Activated T-helper 2 cell treated with anti-CD3 and anti-CD28 coated beads, Interferon-gamma antibody, Interleukin-2, Interleukin-4, amounts not matched to agents 10 μg/mL and 5 μg/mL and 100 μg/mL, durations not matched to agents 14 hours and 24 hours and 36 hours (primary cell): ENCODE measurements around the gene B4GALT6. TPM values are rescaled to one million over a fixed set of nuclear protein-coding genes. Genes with fewer than 3 reads are reported as not detected.

Source experiments
- DNase-seq: peaks from one replicate; pipeline ENCODE4 v3.0.0; 2021; ENCODE audit warnings: low spot score
- H3K27ac Mint-ChIP-seq: one replicate; pipeline ENCODE4 v1.8.0; 2021; ENCODE audit warnings: mixed read lengths
- H3K27me3 Mint-ChIP-seq: one replicate; pipeline ENCODE4 v1.8.0; 2021; ENCODE audit warnings: low read depth, mixed read lengths
- H3K36me3 Mint-ChIP-seq: one replicate; pipeline ENCODE4 v1.8.0; 2021; ENCODE audit warnings: low read depth, mixed read lengths
- H3K4me1 Mint-ChIP-seq: one replicate; pipeline ENCODE4 v1.8.0; 2021; ENCODE audit warnings: low read depth, mixed read lengths
- H3K4me3 Mint-ChIP-seq: one replicate; pipeline ENCODE4 v1.8.0; 2021; ENCODE audit warnings: low read depth, mild to moderate bottlenecking, moderate library complexity, mixed read lengths
- H3K9me3 Mint-ChIP-seq: one replicate; pipeline ENCODE4 v1.8.0; 2021; ENCODE audit warnings: mixed read lengths
- intact Hi-C: fragments of 100-400 bp; cut with micrococcal nuclease; formaldehyde crosslinking; loops from one replicate; pipeline ENCODE4 v1.15.1; 2023
- total RNA-seq: library from RNA; stranded (reverse); gene quantifications from 2 replicates; pipeline ENCODE4 v1.2.3, GENCODE V29; 2022

Gene B4GALT6
- total RNA-seq, 1 donor from 2014 or later: 4.2 TPM

GRCh38 chr18:31634331-31634713, 50.1 kb downstream of the B4GALT6 start:
- Mint-ChIP-seq H3K4me1 (peaks cover 23% of the 10 kb centered on the region), H3K27ac (no peak overlapping the region), H3K36me3 (no peaks in the 10 kb centered on the region), H3K9me3 (peaks cover 3% of the 10 kb centered on the region), H3K4me3 (no peak overlapping the region), H3K27me3 (peaks cover 8% of the 10 kb centered on the region)
- intact Hi-C loops: loop anchor here (2.0 to 5.0 kb wide), 2 partner anchors 14 to 88 kb away; no protein-coding TSS in a partner anchor
- no peak for DNase-seq

- intact Hi-C loops: loop anchor here (2.0 to 5.0 kb wide), 2 partner anchors 15 to 89 kb away; no protein-coding TSS in a partner anchor
- H3K9me3 Mint-ChIP-seq: peaks cover 3% of the 10 kb centered on the region
- H3K27ac Mint-ChIP-seq: no peak overlapping the region
- H3K4me1 Mint-ChIP-seq: peaks cover 23% of the 10 kb centered on the region
- no peak overlapping the region for H3K4me3 Mint-ChIP-seq
- no peaks in the 10 kb centered on the region for H3K36me3 Mint-ChIP-seq
- peaks cover 6% of the 10 kb centered on the region for H3K27me3 Mint-ChIP-seq
- DNase-seq: no peak
These were observed 50.7 kb downstream of the B4GALT6 start for GRCh38 chr18:31633392-31634330.

- peaks cover 6% of the 10 kb centered on the region for H3K27me3 Mint-ChIP-seq
- no peak for DNase-seq
- intact Hi-C loops: loop anchor here (5.0 kb wide), 1 partner anchor 90 kb away; no protein-coding TSS in a partner anchor
- no peak overlapping the region for H3K27ac Mint-ChIP-seq
- no peak overlapping the region for H3K4me3 Mint-ChIP-seq
- H3K9me3 Mint-ChIP-seq: peaks cover 3% of the 10 kb centered on the region
- no peaks in the 10 kb centered on the region for H3K36me3 Mint-ChIP-seq
- peaks cover 23% of the 10 kb centered on the region for H3K4me1 Mint-ChIP-seq
These were observed 52.0 kb downstream of the B4GALT6 start for GRCh38 chr18:31632356-31632755.

GRCh38 chr18:31631526-31631925, 52.9 kb downstream of the B4GALT6 start:
- no peak overlapping the region for H3K27ac Mint-ChIP-seq
- H3K4me1 Mint-ChIP-seq: peaks cover 23% of the 10 kb centered on the region
- intact Hi-C loops: loop anchor here (5.0 kb wide), 1 partner anchor 91 kb away; no protein-coding TSS in a partner anchor
- H3K9me3 Mint-ChIP-seq: no peaks in the 10 kb centered on the region
- H3K36me3 Mint-ChIP-seq: no peaks in the 10 kb centered on the region
- DNase-seq: no peak
- H3K4me3 Mint-ChIP-seq: no peak overlapping the region
- peaks cover 3% of the 10 kb centered on the region for H3K27me3 Mint-ChIP-seq

- no peak overlapping the region for H3K4me3 Mint-ChIP-seq
- no peak for DNase-seq
- peaks cover 23% of the 10 kb centered on the region for H3K4me1 Mint-ChIP-seq
- H3K36me3 Mint-ChIP-seq: no peaks in the 10 kb centered on the region
- no peaks in the 10 kb centered on the region for H3K9me3 Mint-ChIP-seq
- peaks cover 3% of the 10 kb centered on the region for H3K27me3 Mint-ChIP-seq
- intact Hi-C loops: loop anchor here (5.0 kb wide), 1 partner anchor 92 kb away; no protein-coding TSS in a partner anchor
- no peak overlapping the region for H3K27ac Mint-ChIP-seq
These were observed 53.8 kb downstream of the B4GALT6 start for GRCh38 chr18:31630549-31630948.

- no peak overlapping the region for H3K4me3 Mint-ChIP-seq
- no peaks in the 10 kb centered on the region for H3K36me3 Mint-ChIP-seq
- no peak overlapping the region for H3K27ac Mint-ChIP-seq
- H3K4me1 Mint-ChIP-seq: peaks cover 2% of the 10 kb centered on the region
- intact Hi-C loops: no loop called here
- peaks cover 4% of the 10 kb centered on the region for H3K27me3 Mint-ChIP-seq
- DNase-seq: no peak
- no peaks in the 10 kb centered on the region for H3K9me3 Mint-ChIP-seq
These were observed 58.0 kb downstream of the B4GALT6 start for GRCh38 chr18:31626409-31626808.

- no peaks in the 10 kb centered on the region for H3K36me3 Mint-ChIP-seq
- no peak overlapping the region for H3K27ac Mint-ChIP-seq
These were observed 59.3 kb downstream of the B4GALT6 start for GRCh38 chr18:31624892-31625640.

GRCh38 chr18:31619291-31619690, 65.1 kb downstream of the B4GALT6 start:
- intact Hi-C loops: no loop called here
- Mint-ChIP-seq H3K4me3 (no peak overlapping the region), H3K27ac (no peak overlapping the region), H3K36me3 (no peaks in the 10 kb centered on the region), H3K9me3 (no peaks in the 10 kb centered on the region), H3K27me3 (peaks cover 11% of the 10 kb centered on the region), H3K4me1 (no peaks in the 10 kb centered on the region)
- no peak for DNase-seq

More at GRCh38 chr18:31624892-31625640, 59.3 kb downstream of the B4GALT6 start:
- Mint-ChIP-seq H3K4me1 (no peaks in the 10 kb centered on the region), H3K4me3 (no peak overlapping the region), H3K27me3 (peaks cover 4% of the 10 kb centered on the region), H3K9me3 (no peaks in the 10 kb centered on the region)
- DNase-seq: no peak
- intact Hi-C loops: no loop called here

GRCh38 chr18:31618801-31619200, 65.6 kb downstream of the B4GALT6 start:
- H3K27me3 Mint-ChIP-seq: peaks cover 12% of the 10 kb centered on the region
- no peak overlapping the region for H3K4me3 Mint-ChIP-seq
- intact Hi-C loops: no loop called here
- H3K4me1 Mint-ChIP-seq: no peaks in the 10 kb centered on the region
- H3K9me3 Mint-ChIP-seq: no peaks in the 10 kb centered on the region
- no peak for DNase-seq
- H3K36me3 Mint-ChIP-seq: no peaks in the 10 kb centered on the region
- H3K27ac Mint-ChIP-seq: no peak overlapping the region

- no peak overlapping the region for H3K4me3 Mint-ChIP-seq
- H3K36me3 Mint-ChIP-seq: no peaks in the 10 kb centered on the region
- H3K9me3 Mint-ChIP-seq: no peaks in the 10 kb centered on the region
- no peak overlapping the region for H3K27ac Mint-ChIP-seq
- peaks cover 11% of the 10 kb centered on the region for H3K27me3 Mint-ChIP-seq
- intact Hi-C loops: no loop called here
- H3K4me1 Mint-ChIP-seq: no peaks in the 10 kb centered on the region
- no peak for DNase-seq
These were observed 67.2 kb downstream of the B4GALT6 start for GRCh38 chr18:31617031-31617717.

- H3K27me3 Mint-ChIP-seq: peaks cover 11% of the 10 kb centered on the region
- H3K4me3 Mint-ChIP-seq: no peak overlapping the region
- H3K27ac Mint-ChIP-seq: no peak overlapping the region
- no peaks in the 10 kb centered on the region for H3K4me1 Mint-ChIP-seq
- no peaks in the 10 kb centered on the region for H3K9me3 Mint-ChIP-seq
- intact Hi-C loops: no loop called here
- H3K36me3 Mint-ChIP-seq: no peaks in the 10 kb centered on the region
- DNase-seq: no peak
These were observed 67.8 kb downstream of the B4GALT6 start for GRCh38 chr18:31616586-31616985.

GRCh38 chr18:31614044-31614443, 70.3 kb downstream of the B4GALT6 start:
- H3K36me3 Mint-ChIP-seq: no peaks in the 10 kb centered on the region
- H3K27ac Mint-ChIP-seq: no peak overlapping the region
- intact Hi-C loops: loop anchor here (5.0 kb wide), 1 partner anchor 43 kb away; no protein-coding TSS in a partner anchor

More at GRCh38 chr18:31614044-31614443, 70.3 kb downstream of the B4GALT6 start:
- DNase-seq: no peak
- Mint-ChIP-seq H3K27me3 (peaks cover 10% of the 10 kb centered on the region), H3K9me3 (no peaks in the 10 kb centered on the region), H3K4me1 (peaks cover 3% of the 10 kb centered on the region), H3K4me3 (no peak overlapping the region)
